CD14-positive monocyte (primary cell): ENCODE data around the gene SIPA1L3. TPM values are rescaled to one million over a fixed set of nuclear protein-coding genes. Genes with fewer than 3 reads are reported as not detected.

ENCODE experiments used
- DNase-seq, 3 donors: peaks; one replicate each; pipeline ENCODE4 v3.0.0-alpha.2; 2011 to 2022
- H2AFZ ChIP-seq: 2 replicates; pipeline ENCODE4 v1.6.0; 2012; ENCODE audit warnings: mild to moderate bottlenecking, low read depth, low read length, inconsistent platforms; ENCODE audit not compliant: insufficient read depth, poor library complexity, severe bottlenecking
- H3K27ac ChIP-seq, 2 donors: 1 replicate in 1 of 2; 2 replicates in 1 of 2; pipeline ENCODE4 v1.5.1; 2012 to 2013; ENCODE audit warnings: low read length in 2 of 2, control low read depth in 1 of 2, inconsistent platforms in 1 of 2, low read depth in 1 of 2, mild to moderate bottlenecking in 1 of 2
- H3K27me3 ChIP-seq, 2 donors: one replicate each; pipeline versions ENCODE4 v1.6.0 to v1.6.1; 2011 to 2013; ENCODE audit warnings: low read length in 2 of 2; ENCODE audit not compliant: control insufficient read depth in 2 of 2, insufficient read depth in 2 of 2
- H3K36me3 ChIP-seq, 2 donors: replicated peaks in 1 of 2; 1 replicate in 1 of 2; 2 replicates in 1 of 2; pipeline versions ENCODE4 v1.5.1 to v1.6.1; 2012 to 2013; ENCODE audit warnings: low read length in 2 of 2, control low read depth in 1 of 2, inconsistent platforms in 1 of 2, mild to moderate bottlenecking in 1 of 2; ENCODE audit not compliant: insufficient read depth in 2 of 2, control insufficient read depth in 1 of 2
- H3K4me1 ChIP-seq, 2 donors: 1 replicate in 1 of 2; 2 replicates in 1 of 2; pipeline versions ENCODE4 v1.5.1 to v1.6.1; 2012 to 2013; ENCODE audit warnings: low read length in 2 of 2, control low read depth in 1 of 2, inconsistent platforms in 1 of 2, mild to moderate bottlenecking in 1 of 2, moderate library complexity in 1 of 2; ENCODE audit not compliant: insufficient read depth in 2 of 2, control insufficient read depth in 1 of 2
- H3K4me2 ChIP-seq: replicated peaks from 2 replicates; pipeline ENCODE3; 2012; ENCODE audit warnings: low read length, moderate library complexity, mild to moderate bottlenecking; ENCODE audit not compliant: poor library complexity, severe bottlenecking; ENCODE audit errors: extremely low read depth
- H3K4me3 ChIP-seq, 3 experiments: fragments of 200-600 bp in 1 of 3; sonication (generic) in 1 of 3; replicated peaks in 1 of 3; 1 replicate in 2 of 3; 2 replicates in 1 of 3; pipeline ENCODE4 v1.5.1; 2011 to 2013; ENCODE audit warnings: low read length in 3 of 3, mild to moderate bottlenecking in 3 of 3, control low read depth in 2 of 3, low read depth in 2 of 3, inconsistent platforms in 1 of 3, moderate library complexity in 1 of 3
- H3K79me2 ChIP-seq: 2 replicates; pipeline ENCODE4 v1.6.0; 2012; ENCODE audit warnings: mild to moderate bottlenecking, control low read depth, inconsistent platforms, low read length, moderate library complexity; ENCODE audit not compliant: insufficient read depth
- H3K9ac ChIP-seq: 2 replicates; pipeline ENCODE4 v1.6.0; 2017; ENCODE audit warnings: low read length, mild to moderate bottlenecking; ENCODE audit not compliant: insufficient read depth, poor library complexity, severe bottlenecking
- H3K9me3 ChIP-seq, 2 donors: replicated peaks in 1 of 2; 1 replicate in 1 of 2; 2 replicates in 1 of 2; pipeline versions ENCODE4 v1.5.1 to v1.6.1; 2012 to 2013; ENCODE audit warnings: low read length in 2 of 2, control low read depth in 1 of 2; ENCODE audit not compliant: control insufficient read depth in 1 of 2, insufficient read depth in 1 of 2
- H4K20me1 ChIP-seq: 2 replicates; pipeline ENCODE4 v1.6.0; 2012; ENCODE audit warnings: mild to moderate bottlenecking, low read length, control low read depth, moderate library complexity; ENCODE audit not compliant: insufficient read depth
- H3K27ac Mint-ChIP-seq, 7 donors: one replicate each; pipeline ENCODE4 v1.8.0; 2020; ENCODE audit warnings: mild to moderate bottlenecking in 7 of 7, mixed read lengths in 7 of 7, moderate library complexity in 6 of 7, inconsistent platforms in 2 of 7
- H3K27me3 Mint-ChIP-seq, 3 donors: one replicate each; pipeline ENCODE4 v1.8.0; 2021 to 2022; ENCODE audit warnings: low read depth in 3 of 3, mild to moderate bottlenecking in 3 of 3, mixed read lengths in 3 of 3, moderate library complexity in 3 of 3, inconsistent platforms in 1 of 3
- H3K36me3 Mint-ChIP-seq, 2 donors: one replicate each; pipeline ENCODE4 v1.8.0; 2020; ENCODE audit warnings: mixed read lengths in 2 of 2, inconsistent platforms in 1 of 2, mild to moderate bottlenecking in 1 of 2
- H3K4me1 Mint-ChIP-seq: one replicate; pipeline ENCODE4 v1.8.0; 2020; ENCODE audit warnings: mild to moderate bottlenecking, mixed read lengths
- H3K4me3 Mint-ChIP-seq, 2 donors: one replicate each; pipeline ENCODE4 v1.8.0; 2020; ENCODE audit warnings: mild to moderate bottlenecking in 2 of 2, mixed read lengths in 2 of 2, moderate library complexity in 1 of 2
- H3K9me3 Mint-ChIP-seq, 7 donors: one replicate each; pipeline ENCODE4 v1.8.0; 2020 to 2022; ENCODE audit warnings: mixed read lengths in 7 of 7, mild to moderate bottlenecking in 6 of 7, moderate library complexity in 6 of 7, inconsistent platforms in 2 of 7
- CTCF ChIP-seq: fragments of 200-600 bp; IDR thresholded peaks from one replicate; pipeline ENCODE4 v1.8.0; 2022; ENCODE audit warnings: antibody characterized with exemption, mild to moderate bottlenecking
- WGBS: methylation state at CpG from one replicate; pipeline ENCODE4 v1.1.5; 2013; ENCODE audit warnings: missing lambda C conversion rate; ENCODE audit not compliant: insufficient coverage; 5-methylcytosine and 5-hydroxymethylcytosine counted together
- intact Hi-C, 2 donors: fragments of 100-400 bp; cut with micrococcal nuclease; formaldehyde crosslinking; loops; one replicate each; pipeline versions ENCODE4 v1.15.0 to v1.15.1; 2023
- polyA plus RNA-seq, 3 donors: library from polyadenylated mRNA; depleted of rRNA in 1 of 3; unstranded in 2 of 3; stranded (reverse) in 1 of 3; fragments of 300-500 nt in 2 of 3; fragments of >200 nt in 1 of 3; fragmentation: Illumina TruSeq in 2 of 3; gene quantifications; 1 replicate in 2 of 3; 2 replicates in 1 of 3; pipeline ENCODE4 v1.2.3, GENCODE V29; 2012 to 2021

Gene SIPA1L3
- polyA plus RNA-seq, 3 donors = 0.55 to 4.5 (median 0.99) TPM

DNA sequence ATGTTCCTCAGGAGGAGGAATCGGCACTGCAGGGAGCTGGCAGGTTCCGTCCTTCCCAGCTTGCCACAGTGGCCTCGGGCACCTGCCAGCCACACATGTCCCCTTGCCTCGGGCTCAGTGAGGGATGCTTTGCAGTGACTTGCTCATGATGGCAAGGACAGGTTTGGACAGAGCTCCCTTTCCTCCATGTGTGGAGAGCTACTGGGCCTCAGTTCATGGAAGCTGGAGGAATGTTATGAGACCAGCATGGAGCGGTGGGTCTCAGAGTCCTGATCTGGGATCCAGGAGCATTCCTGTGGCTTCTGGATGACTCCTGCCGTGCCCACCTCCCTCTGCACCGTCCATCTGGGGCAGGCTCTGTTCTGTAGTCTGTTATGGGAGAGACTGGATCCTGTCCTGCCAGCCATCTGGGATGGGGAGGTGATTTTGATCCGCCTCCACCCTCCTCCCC lies 59.2 kb downstream of the SIPA1L3 start:
- Mint-ChIP-seq H3K27ac (peak overlapping the region in 2 of 7 donors; percentile 3 to 21), H3K27me3 (peaks cover 0 to 2% (median 0%) of the 10 kb centered on the region in 3 donors), H3K4me3 (no peak overlapping the region), H3K4me1 (peaks cover 13% of the 10 kb centered on the region), H3K9me3 (peaks cover 12 to 29% (median 14%) of the 10 kb centered on the region in 7 donors), H3K36me3 (peaks cover 11 to 14% of the 10 kb centered on the region in 2 donors)
- Histone ChIP-seq H3K27ac (no peak overlapping the region), H3K79me2 (peaks cover 5% of the 10 kb centered on the region), H3K36me3 (peaks cover 0 to 7% of the 10 kb centered on the region in 2 donors), H3K4me3 (no peak overlapping the region), H3K9ac (no peak overlapping the region), H3K4me1 (peaks cover 0 to 13% of the 10 kb centered on the region in 2 donors), H4K20me1 (peaks cover 4% of the 10 kb centered on the region), H3K27me3 (no peaks in the 10 kb centered on the region), H2AFZ (no peak overlapping the region), H3K4me2 (no peak overlapping the region), H3K9me3 (peaks cover 12 to 18% of the 10 kb centered on the region in 2 donors)
- intact Hi-C loops = no loop called here
- TF ChIP-seq CTCF = no peak
- 100% methylated on average over 6 of the region's 8 CpGs for WGBS
- DNase-seq = no peak

DNA sequence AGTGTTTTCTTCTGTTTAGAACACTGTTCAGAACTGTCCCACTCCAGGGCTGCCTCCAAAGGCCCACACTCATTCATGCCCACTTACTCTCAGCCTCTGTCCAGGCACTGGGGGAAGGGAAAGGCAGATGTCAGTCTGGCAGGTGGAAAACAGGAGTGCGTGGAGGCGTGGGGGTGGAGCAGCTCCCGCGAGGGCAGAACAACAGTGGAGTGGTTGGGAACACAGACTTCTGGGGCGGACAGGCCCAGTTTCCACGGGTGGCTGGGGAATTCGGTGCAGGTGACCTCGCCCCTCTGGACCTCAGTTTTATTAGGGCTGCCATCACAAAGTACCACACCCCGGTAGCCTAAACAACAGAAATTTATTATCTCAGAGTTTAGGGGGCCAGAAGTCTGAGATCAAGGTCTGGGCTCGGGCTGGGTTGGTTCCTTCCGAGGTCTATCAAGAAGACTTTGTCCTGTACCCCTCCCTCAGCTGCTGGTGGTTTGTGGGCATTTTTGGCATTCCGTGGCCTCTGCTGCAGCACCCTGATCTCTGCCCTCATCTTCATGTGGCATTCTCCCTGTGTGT lies 59.7 kb downstream of the SIPA1L3 start:
- DNase-seq = no peak
- Histone ChIP-seq H3K9ac (no peak overlapping the region), H3K36me3 (peaks cover 0 to 7% of the 10 kb centered on the region in 2 donors), H3K4me1 (peaks cover 0 to 13% of the 10 kb centered on the region in 2 donors), H3K79me2 (peaks cover 5% of the 10 kb centered on the region), H3K27me3 (no peaks in the 10 kb centered on the region), H3K9me3 (peaks cover 17 to 18% of the 10 kb centered on the region in 2 donors), H3K4me3 (no peak overlapping the region), H2AFZ (no peak overlapping the region), H3K4me2 (no peak overlapping the region), H4K20me1 (peaks cover 4% of the 10 kb centered on the region), H3K27ac (no peak overlapping the region)
- Mint-ChIP-seq H3K36me3 (peaks cover 13 to 15% of the 10 kb centered on the region in 2 donors), H3K27me3 (peaks cover 0 to 2% (median 0%) of the 10 kb centered on the region in 3 donors), H3K4me1 (peaks cover 13% of the 10 kb centered on the region), H3K27ac (peak overlapping the region in 3 of 7 donors; percentile 3 to 80 (median 49)), H3K9me3 (peaks cover 14 to 34% (median 16%) of the 10 kb centered on the region in 7 donors), H3K4me3 (no peak overlapping the region)
- no peak for TF ChIP-seq CTCF
- WGBS = 97% methylated on average over 5 of the region's 12 CpGs
- intact Hi-C loops = no loop called here
